Memory B cell (primary cell): Measurements from ENCODE around the gene MARVELD3.
A peak's percentile ranks its signal among the peaks of the same experiment; 100 is the strongest.
"Not testable (repeated sequence)": the region's sequence is repeated elsewhere in the genome, so short reads cannot be mapped to it uniquely, and the experiment has no call there.

Experiments used
- ATAC-seq: fragments of 150-1000 bp; cut with Tn5 transposase; 2 replicates; pipeline ENCODE4 v1.10.0; 2021; ENCODE audit warnings: low read depth, mild to moderate bottlenecking, moderate library complexity
- DNase-seq, 2 donors: peaks; one replicate each; pipeline ENCODE4 v3.0.0; 2022; ENCODE audit warnings: low spot score in 2 of 2
- H3K27ac Mint-ChIP-seq: one replicate; pipeline ENCODE4 v1.8.0; 2022; ENCODE audit warnings: mild to moderate bottlenecking, moderate library complexity, mixed read lengths
- H3K27me3 Mint-ChIP-seq: one replicate; pipeline ENCODE4 v1.8.0; 2022; ENCODE audit warnings: mixed read lengths
- H3K36me3 Mint-ChIP-seq: one replicate; pipeline ENCODE4 v1.8.0; 2022; ENCODE audit warnings: mild to moderate bottlenecking, mixed read lengths
- H3K4me1 Mint-ChIP-seq: one replicate; pipeline ENCODE4 v1.8.0; 2022; ENCODE audit warnings: mixed read lengths
- H3K4me3 Mint-ChIP-seq: one replicate; pipeline ENCODE4 v1.8.0; 2022; ENCODE audit warnings: mild to moderate bottlenecking, moderate library complexity, mixed read lengths
- H3K9me3 Mint-ChIP-seq: one replicate; pipeline ENCODE4 v1.8.0; 2022; ENCODE audit warnings: mixed read lengths

Gene MARVELD3

GRCh38 chr16:71598426-71598825 is 27.6 kb upstream of the MARVELD3 start:
- H3K4me3 Mint-ChIP-seq, H3K36me3 Mint-ChIP-seq: not testable (repeated sequence)

GRCh38 chr16:71600822-71601221 is 25.2 kb upstream of the MARVELD3 start:
- H3K27ac Mint-ChIP-seq, result no peak overlapping the region
- peaks cover 3% of the 10 kb centered on the region for H3K27me3 Mint-ChIP-seq
- no peak overlapping the region for H3K4me3 Mint-ChIP-seq
- ATAC-seq (no peak), DNase-seq (no peak)
- no peaks in the 10 kb centered on the region for H3K4me1 Mint-ChIP-seq
- H3K9me3 Mint-ChIP-seq, result no peaks in the 10 kb centered on the region
- H3K36me3 Mint-ChIP-seq, result no peaks in the 10 kb centered on the region

More at GRCh38 chr16:71598426-71598825, 27.6 kb upstream of the MARVELD3 start:
- H3K4me1 Mint-ChIP-seq, H3K27ac Mint-ChIP-seq, DNase-seq, H3K27me3 Mint-ChIP-seq, ATAC-seq, H3K9me3 Mint-ChIP-seq: not testable (repeated sequence)

DNA sequence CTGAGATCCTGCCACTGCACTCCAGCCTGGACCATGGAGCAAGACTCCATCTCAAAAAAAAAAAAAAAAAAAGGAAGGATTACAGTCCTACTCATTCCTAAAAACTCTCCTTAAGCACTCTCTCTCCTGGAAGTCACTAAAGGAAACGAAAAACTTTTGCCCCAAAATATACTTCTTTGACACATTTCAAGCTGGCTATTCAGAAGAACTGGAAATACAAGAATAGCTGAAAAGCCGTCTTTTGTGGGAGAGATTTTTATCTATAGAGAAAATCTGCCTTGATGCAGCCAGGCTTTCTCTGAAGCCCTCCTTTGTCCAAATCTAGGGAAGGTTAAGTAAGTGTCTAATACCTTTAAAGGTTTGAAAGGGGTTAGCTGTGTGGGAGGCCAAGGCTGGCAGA is 16.9 kb upstream of the MARVELD3 start:
- H3K27me3 Mint-ChIP-seq, result peaks cover 1% of the 10 kb centered on the region
- DNase-seq, result no peak
- H3K4me1 Mint-ChIP-seq, result peaks cover 11% of the 10 kb centered on the region
- H3K9me3 Mint-ChIP-seq, result no peaks in the 10 kb centered on the region
- H3K27ac Mint-ChIP-seq, result no peak overlapping the region
- no peak overlapping the region for H3K4me3 Mint-ChIP-seq
- peaks cover 1% of the 10 kb centered on the region for H3K36me3 Mint-ChIP-seq
- no peak for ATAC-seq

DNA sequence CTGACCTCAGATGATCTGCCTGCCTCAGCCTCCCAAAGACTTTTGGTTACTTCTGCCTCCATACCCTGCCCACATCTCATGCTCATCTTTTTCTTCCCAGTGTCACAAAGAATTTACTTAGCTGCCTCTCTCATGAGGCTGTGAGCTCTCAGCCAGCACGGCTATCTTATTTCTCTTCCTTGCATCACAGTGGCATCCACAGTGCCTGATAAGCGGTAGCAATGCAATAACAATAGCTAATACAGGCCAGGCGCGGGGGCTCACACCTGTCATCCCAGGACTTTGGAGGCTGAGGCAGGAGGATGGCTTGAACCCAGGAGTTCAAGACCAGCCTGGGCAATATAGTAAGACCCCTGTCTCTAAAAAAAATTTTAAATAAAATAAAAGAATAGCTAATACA is 15.5 kb upstream of the MARVELD3 start:
- Mint-ChIP-seq H3K36me3 (peaks cover 1% of the 10 kb centered on the region), H3K27me3 (peaks cover 1% of the 10 kb centered on the region), H3K4me3 (no peak overlapping the region), H3K9me3 (no peaks in the 10 kb centered on the region), H3K4me1 (peaks cover 11% of the 10 kb centered on the region), H3K27ac (no peak overlapping the region)
- DNase-seq (no peak), ATAC-seq (no peak)

GRCh38 chr16:71610936-71611871 is 14.8 kb upstream of the MARVELD3 start:
- ATAC-seq (peak; percentile 99), DNase-seq (peak; percentile 91 to 93)
- Mint-ChIP-seq H3K4me3 (peak overlapping the region; percentile 49), H3K36me3 (peaks cover 1% of the 10 kb centered on the region), H3K4me1 (peaks cover 11% of the 10 kb centered on the region), H3K27ac (no peak overlapping the region), H3K9me3 (no peaks in the 10 kb centered on the region), H3K27me3 (peaks cover 1% of the 10 kb centered on the region)

- not testable (repeated sequence) for DNase-seq, H3K4me1 Mint-ChIP-seq, H3K36me3 Mint-ChIP-seq, H3K27ac Mint-ChIP-seq, H3K9me3 Mint-ChIP-seq, H3K4me3 Mint-ChIP-seq, H3K27me3 Mint-ChIP-seq, ATAC-seq
Measured at GRCh38 chr16:71614956-71615355, 11.0 kb upstream of the MARVELD3 start.

- no peak for DNase-seq
- no peak overlapping the region for H3K27ac Mint-ChIP-seq
- peaks cover 4% of the 10 kb centered on the region for H3K4me1 Mint-ChIP-seq
- peaks cover 2% of the 10 kb centered on the region for H3K27me3 Mint-ChIP-seq
- no peak for ATAC-seq
- no peaks in the 10 kb centered on the region for H3K9me3 Mint-ChIP-seq
- H3K36me3 Mint-ChIP-seq, result no peaks in the 10 kb centered on the region
- no peak overlapping the region for H3K4me3 Mint-ChIP-seq
Measured at GRCh38 chr16:71618429-71618828, 7.6 kb upstream of the MARVELD3 start.

DNA sequence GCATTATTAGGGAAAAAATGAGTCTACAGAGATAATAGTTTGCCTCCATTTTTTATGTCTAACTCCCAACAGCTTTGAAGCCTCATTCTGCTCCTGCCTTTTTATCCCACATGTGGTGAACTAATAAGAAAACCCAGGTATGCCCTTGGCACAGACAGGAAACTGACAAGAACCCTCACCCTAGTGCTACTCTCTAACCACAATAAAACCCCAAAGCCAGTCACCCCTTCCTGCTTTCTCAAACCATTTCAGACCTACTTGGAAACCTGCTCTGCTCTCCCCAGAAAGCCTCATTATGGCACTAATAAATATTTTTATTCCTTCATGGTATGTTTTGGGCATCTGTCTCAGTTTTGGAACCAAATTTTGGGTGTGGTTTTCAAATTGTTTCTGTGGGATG is 3.9 kb upstream of the MARVELD3 start:
- Mint-ChIP-seq H3K27me3 (peaks cover 7% of the 10 kb centered on the region), H3K36me3 (peaks cover 2% of the 10 kb centered on the region), H3K4me3 (no peak overlapping the region), H3K27ac (no peak overlapping the region), H3K9me3 (peaks cover 1% of the 10 kb centered on the region), H3K4me1 (peaks cover 12% of the 10 kb centered on the region)
- DNase-seq (no peak), ATAC-seq (peak; percentile 41)

GRCh38 chr16:71623597-71623996 is 2.4 kb upstream of the MARVELD3 start:
- Mint-ChIP-seq H3K4me3 (no peak overlapping the region), H3K27ac (no peak overlapping the region), H3K27me3 (peaks cover 6% of the 10 kb centered on the region), H3K36me3 (peaks cover 2% of the 10 kb centered on the region), H3K9me3 (peaks cover 1% of the 10 kb centered on the region), H3K4me1 (peaks cover 12% of the 10 kb centered on the region)
- ATAC-seq (no peak), DNase-seq (no peak)

GRCh38 chr16:71625113-71625850 is 702 bp upstream of the MARVELD3 start:
- peak overlapping the region; percentile 76 for H3K4me3 Mint-ChIP-seq
- ATAC-seq, result no peak
- peaks cover 6% of the 10 kb centered on the region for H3K27me3 Mint-ChIP-seq
- no peak for DNase-seq
- peaks cover 12% of the 10 kb centered on the region for H3K4me1 Mint-ChIP-seq
- H3K27ac Mint-ChIP-seq, result no peak overlapping the region
- H3K9me3 Mint-ChIP-seq, result peaks cover 1% of the 10 kb centered on the region
- H3K36me3 Mint-ChIP-seq, result peaks cover 2% of the 10 kb centered on the region

- peaks cover 12% of the 10 kb centered on the region for H3K4me1 Mint-ChIP-seq
- peak overlapping the region; percentile 60 for H3K4me3 Mint-ChIP-seq
- no peak overlapping the region for H3K27ac Mint-ChIP-seq
- H3K36me3 Mint-ChIP-seq, result peaks cover 2% of the 10 kb centered on the region
- H3K9me3 Mint-ChIP-seq, result peaks cover 1% of the 10 kb centered on the region
- peak; percentile 29 for ATAC-seq
- DNase-seq, result peak; percentile 5 to 24
- H3K27me3 Mint-ChIP-seq, result peaks cover 6% of the 10 kb centered on the region
Measured at GRCh38 chr16:71626858-71627213, 852 bp downstream of the MARVELD3 start.

- Mint-ChIP-seq H3K4me1 (peaks cover 9% of the 10 kb centered on the region), H3K36me3 (peaks cover 2% of the 10 kb centered on the region), H3K27me3 (peaks cover 6% of the 10 kb centered on the region), H3K9me3 (peaks cover 1% of the 10 kb centered on the region), H3K4me3 (no peak overlapping the region), H3K27ac (no peak overlapping the region)
- DNase-seq, result no peak
- ATAC-seq, result no peak
Measured at GRCh38 chr16:71627731-71628181, 1.8 kb downstream of the MARVELD3 start.

- Mint-ChIP-seq H3K27ac (no peak overlapping the region), H3K9me3 (peaks cover 1% of the 10 kb centered on the region), H3K27me3 (peaks cover 6% of the 10 kb centered on the region), H3K36me3 (peaks cover 2% of the 10 kb centered on the region), H3K4me1 (peaks cover 9% of the 10 kb centered on the region), H3K4me3 (no peak overlapping the region)
- DNase-seq (no peak), ATAC-seq (no peak)
Measured at GRCh38 chr16:71628810-71629209, 2.8 kb downstream of the MARVELD3 start.

DNA sequence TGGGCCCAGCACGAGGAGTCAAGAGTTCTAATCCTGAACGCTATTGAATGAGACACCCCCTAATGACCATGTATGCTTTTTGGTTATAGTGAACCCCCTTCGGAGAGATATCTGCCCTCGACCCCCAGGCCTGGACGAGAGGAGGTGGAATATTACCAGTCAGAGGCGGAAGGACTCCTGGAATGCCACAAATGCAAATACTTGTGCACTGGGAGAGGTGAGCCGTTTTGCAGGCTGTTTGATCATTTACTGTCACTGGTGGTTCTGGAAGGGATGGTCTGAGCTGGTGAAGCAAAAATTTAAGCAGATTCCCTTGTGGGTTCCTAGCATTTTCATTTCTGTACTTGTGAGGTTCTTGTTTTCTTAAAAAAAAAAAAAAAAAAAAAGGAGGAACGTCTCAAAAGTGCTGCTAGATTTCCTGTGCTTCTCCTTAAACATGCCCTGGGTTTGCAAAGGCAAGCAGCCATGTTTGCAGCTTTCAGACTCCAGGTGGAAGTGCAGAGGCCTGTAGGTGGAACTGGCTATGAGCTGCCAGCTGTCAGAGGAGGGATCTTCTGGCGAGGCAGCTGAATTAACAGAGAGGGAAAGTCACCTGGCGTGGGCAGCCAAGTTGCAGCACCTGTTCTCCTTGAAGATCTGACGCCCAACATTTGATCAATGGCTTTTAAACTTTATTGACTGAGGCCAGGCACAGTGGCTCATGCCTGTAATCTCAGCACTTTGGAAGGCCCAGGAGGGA is 3.5 kb downstream of the MARVELD3 start:
- Mint-ChIP-seq H3K4me1 (peaks cover 9% of the 10 kb centered on the region), H3K36me3 (peaks cover 2% of the 10 kb centered on the region), H3K4me3 (no peak overlapping the region), H3K27me3 (peaks cover 6% of the 10 kb centered on the region), H3K9me3 (peaks cover 1% of the 10 kb centered on the region), H3K27ac (no peak overlapping the region)
- ATAC-seq (no peak), DNase-seq (no peak)
